HCT116 (cell line): Measurements from ENCODE around the gene KRTAP4-8.

ENCODE experiments used
- CEBPB ChIP-seq: IDR thresholded peaks from 2 replicates; pipeline ENCODE4 v1.6.1; 2012; ENCODE audit warnings: low read depth
- CTCF ChIP-seq, 3 experiments: fragments of 200-600 bp in 1 of 3; sonication (generic) in 1 of 3; IDR thresholded peaks in 2 of 3; conservative IDR thresholded peaks in 1 of 3; 2 replicates each; pipeline ENCODE4 v1.5.1; 2012 to 2017; ENCODE audit warnings: low read depth in 2 of 3, low read length in 2 of 3, antibody characterized with exemption in 1 of 3, borderline replicate concordance in 1 of 3, control low read depth in 1 of 3, mild to moderate bottlenecking in 1 of 3, mixed read lengths in 1 of 3, mixed run types in 1 of 3, moderate library complexity in 1 of 3; ENCODE audit not compliant: insufficient read depth in 1 of 3
- ELF1 ChIP-seq: IDR thresholded peaks from 2 replicates; pipeline ENCODE4 v1.6.1; 2012; ENCODE audit warnings: low read depth, borderline replicate concordance
- EZH2 ChIP-seq: fragments of 200-600 bp; sonication (generic); IDR thresholded peaks from 2 replicates; pipeline ENCODE4 v1.6.1; 2017; ENCODE audit warnings: antibody characterized with exemption, mixed run types
- MAX ChIP-seq: IDR thresholded peaks from 2 replicates; pipeline ENCODE4 v1.6.1; 2012
- POLR2A ChIP-seq: IDR thresholded peaks from 2 replicates; pipeline ENCODE4 v1.7.0; 2011; ENCODE audit warnings: borderline replicate concordance; ENCODE audit not compliant: insufficient read depth, insufficient read length; ENCODE audit errors: extremely low read depth
- POLR2AphosphoS5 ChIP-seq: IDR thresholded peaks from 2 replicates; pipeline ENCODE4 v1.6.1; 2011; ENCODE audit warnings: mild to moderate bottlenecking, low read depth, low read length, moderate library complexity
- RAD21 ChIP-seq: IDR thresholded peaks from 2 replicates; pipeline ENCODE4 v1.6.1; 2012; ENCODE audit warnings: low read depth, mild to moderate bottlenecking
- REST ChIP-seq: IDR thresholded peaks from 2 replicates; pipeline ENCODE4 v1.6.1; 2012; ENCODE audit warnings: low read depth
- SIN3A ChIP-seq: IDR thresholded peaks from 2 replicates; pipeline ENCODE4 v1.6.1; 2012; ENCODE audit warnings: low read depth
- SP1 ChIP-seq: IDR thresholded peaks from 2 replicates; pipeline ENCODE4 v1.6.1; 2012; ENCODE audit warnings: low read depth

GRCh38 chr17:41076788-41077187 lies 21.2 kb downstream of the KRTAP4-8 start:
- no peak for TF ChIP-seq CTCF (IDR thresholded peaks at IDR 0.05 in 2 of 3, conservative IDR thresholded peaks at IDR 0.05 in 1 of 3; ENCODE audit: borderline replicate concordance in 1 of 3, insufficient read depth in 1 of 3, low read depth in 2 of 3, low read length in 2 of 3)
- no peak for TF ChIP-seq CEBPB
- TF ChIP-seq POLR2A = no peak
- TF ChIP-seq EZH2 = no peak
- no peak for TF ChIP-seq REST
- TF ChIP-seq POLR2AphosphoS5 = no peak
- no peak for TF ChIP-seq RAD21
- TF ChIP-seq SIN3A = no peak
- TF ChIP-seq ELF1 = no peak
- TF ChIP-seq MAX = no peak
- no peak for TF ChIP-seq SP1
